22Rv1 (cell line): ENCODE results near the gene DENND6B.

ENCODE experiments used
- CTCF ChIP-seq: fragments of 450-650 bp; IDR thresholded peaks from 2 replicates; pipeline ENCODE4 v1.5.1; 2017; ENCODE audit warnings: mild to moderate bottlenecking
- ZFX ChIP-seq: fragments of 450-650 bp; IDR thresholded peaks from 2 replicates; pipeline ENCODE4 v1.6.1; 2017; ENCODE audit warnings: antibody characterized with exemption, borderline replicate concordance

DNA sequence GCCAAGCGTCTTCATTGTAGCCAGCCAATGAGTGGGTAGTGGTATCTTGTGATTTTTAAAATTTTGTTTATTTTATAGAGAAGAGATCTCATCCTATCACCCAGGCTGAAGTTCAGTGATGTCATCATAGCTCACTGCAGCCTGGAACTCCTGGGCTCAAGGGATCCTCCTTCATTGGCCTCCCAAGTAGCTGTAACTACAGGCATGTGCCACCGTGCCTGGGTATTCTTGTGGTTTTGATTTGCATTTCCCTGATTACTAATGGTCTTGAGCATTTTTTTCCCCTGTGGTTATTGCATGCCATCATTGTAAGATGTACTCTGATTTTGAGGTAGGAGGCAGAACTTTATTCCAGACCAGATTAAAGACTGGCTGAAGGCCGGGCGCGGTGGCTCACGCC lies 2.4 kb upstream of the DENND6B start:
- TF ChIP-seq CTCF (no peak), ZFX (no peak)
